ENCODE data around the gene ZC3H18.
A peak's percentile ranks its signal among the peaks of the same experiment; 100 is the strongest.

ZC3H18 gene

DNA sequence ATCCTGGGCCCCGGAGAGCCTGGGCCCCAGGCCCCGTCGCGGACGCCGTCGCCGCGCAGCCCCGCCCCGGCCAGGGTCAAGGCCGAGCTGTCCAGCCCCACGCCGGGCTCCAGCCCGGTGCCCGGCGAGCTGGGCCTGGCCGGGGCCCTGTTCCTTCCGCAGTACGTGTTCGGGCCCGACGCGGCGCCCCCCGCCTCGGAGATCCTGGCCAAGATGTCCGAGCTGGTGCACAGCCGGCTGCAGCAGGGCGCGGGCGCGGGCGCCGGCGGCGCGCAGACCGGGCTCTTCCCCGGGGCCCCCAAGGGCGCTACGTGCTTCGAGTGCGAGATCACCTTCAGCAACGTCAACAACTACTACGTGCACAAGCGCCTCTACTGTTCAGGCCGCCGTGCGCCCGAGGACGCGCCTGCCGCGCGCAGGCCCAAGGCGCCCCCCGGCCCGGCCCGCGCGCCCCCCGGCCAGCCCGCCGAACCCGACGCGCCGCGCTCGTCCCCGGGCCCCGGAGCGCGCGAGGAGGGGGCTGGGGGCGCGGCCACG lies 36.8 kb upstream of the ZC3H18 start:
- DNase-seq, result no peak

DNA sequence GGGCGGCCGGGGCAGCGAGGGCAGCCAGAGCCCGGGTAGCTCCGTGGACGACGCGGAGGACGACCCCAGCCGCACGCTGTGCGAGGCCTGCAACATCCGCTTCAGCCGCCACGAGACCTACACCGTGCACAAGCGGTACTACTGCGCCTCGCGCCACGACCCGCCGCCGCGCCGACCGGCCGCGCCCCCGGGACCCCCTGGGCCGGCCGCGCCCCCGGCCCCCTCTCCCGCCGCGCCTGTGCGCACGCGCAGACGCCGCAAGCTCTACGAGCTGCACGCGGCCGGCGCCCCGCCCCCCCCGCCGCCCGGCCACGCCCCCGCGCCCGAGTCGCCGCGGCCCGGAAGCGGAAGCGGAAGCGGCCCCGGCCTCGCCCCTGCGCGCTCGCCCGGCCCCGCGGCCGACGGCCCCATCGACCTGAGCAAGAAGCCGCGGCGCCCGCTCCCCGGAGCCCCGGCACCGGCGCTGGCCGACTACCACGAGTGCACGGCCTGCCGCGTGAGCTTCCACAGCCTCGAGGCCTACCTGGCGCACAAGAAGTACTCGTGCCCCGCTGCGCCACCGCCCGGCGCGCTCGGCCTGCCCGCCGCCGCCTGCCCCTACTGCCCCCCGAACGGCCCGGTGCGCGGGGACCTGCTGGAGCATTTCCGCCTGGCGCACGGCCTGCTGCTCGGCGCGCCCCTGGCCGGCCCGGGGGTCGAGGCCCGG lies 36.1 kb upstream of the ZC3H18 start:
- peak; percentile 84 for DNase-seq

DNA sequence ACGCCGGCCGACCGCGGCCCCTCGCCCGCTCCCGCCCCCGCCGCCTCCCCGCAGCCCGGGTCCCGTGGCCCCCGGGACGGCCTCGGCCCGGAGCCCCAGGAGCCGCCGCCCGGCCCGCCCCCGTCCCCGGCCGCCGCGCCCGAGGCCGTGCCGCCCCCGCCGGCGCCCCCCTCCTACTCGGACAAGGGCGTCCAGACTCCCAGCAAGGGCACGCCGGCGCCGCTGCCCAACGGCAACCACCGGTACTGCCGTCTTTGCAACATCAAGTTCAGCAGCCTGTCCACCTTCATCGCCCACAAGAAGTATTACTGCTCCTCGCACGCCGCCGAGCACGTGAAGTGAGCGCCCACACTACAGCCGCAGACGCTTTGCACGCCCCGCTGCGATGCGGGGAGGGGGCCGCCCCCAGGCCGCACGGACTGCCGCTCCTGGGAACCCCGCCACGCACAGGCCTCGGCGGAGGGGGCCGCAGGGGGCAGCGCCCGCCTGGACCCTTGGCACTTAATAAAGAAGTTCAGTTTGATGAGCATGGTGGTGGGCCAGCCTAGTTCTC lies 35.5 kb upstream of the ZC3H18 start:
- DNase-seq, result peak; percentile 55

DNA sequence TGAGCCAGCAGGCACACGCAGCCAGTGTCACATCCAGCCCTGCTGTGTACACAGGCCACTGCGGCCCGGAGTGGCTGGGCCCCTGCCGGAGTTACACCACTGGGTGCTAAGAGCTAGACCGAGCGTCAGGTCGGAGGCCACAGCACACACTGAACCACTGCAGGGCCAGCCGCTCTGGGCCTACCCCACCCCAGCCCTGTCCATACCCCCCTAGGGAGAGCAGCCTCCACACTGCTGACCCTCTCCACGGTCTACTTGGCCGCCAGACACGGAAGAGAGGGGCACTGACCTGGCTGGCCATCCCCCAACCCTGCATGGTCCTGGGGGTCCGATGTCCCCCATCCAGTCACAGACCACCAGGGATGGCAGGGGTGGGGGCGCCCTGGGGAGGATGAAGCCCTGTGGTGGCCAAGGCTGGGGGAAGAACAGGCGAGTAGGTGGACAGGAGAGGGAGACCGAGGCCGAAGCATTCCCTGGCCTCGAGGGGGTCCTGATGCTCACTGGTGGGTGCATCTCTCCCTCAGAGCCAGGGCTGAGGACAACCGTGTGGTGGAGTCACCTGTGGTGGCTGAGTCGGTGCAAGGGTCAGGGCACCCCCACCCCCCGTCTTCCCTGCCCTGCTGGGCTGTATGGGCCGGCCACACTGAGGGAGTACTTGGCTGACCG lies 34.9 kb upstream of the ZC3H18 start:
- DNase-seq, result no peak

DNA sequence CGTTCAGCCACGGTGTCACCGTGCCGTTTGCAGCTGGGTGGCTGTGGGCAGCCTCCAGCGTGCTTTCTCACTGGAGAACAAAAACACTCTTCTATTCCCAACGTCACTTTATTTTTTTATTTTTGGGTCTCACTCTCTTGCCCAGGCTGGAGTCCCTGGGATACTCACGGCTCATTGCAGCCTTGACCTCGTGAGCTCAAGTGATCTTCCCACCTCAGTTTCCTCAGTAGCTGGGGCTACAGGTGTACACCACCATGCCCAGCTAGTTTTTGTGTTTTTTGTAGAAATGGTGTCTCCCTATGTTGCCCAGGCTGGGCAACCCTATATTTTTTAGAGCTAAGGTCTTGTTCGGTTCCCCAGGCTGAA lies 34.4 kb upstream of the ZC3H18 start:
- no peak for DNase-seq

DNA sequence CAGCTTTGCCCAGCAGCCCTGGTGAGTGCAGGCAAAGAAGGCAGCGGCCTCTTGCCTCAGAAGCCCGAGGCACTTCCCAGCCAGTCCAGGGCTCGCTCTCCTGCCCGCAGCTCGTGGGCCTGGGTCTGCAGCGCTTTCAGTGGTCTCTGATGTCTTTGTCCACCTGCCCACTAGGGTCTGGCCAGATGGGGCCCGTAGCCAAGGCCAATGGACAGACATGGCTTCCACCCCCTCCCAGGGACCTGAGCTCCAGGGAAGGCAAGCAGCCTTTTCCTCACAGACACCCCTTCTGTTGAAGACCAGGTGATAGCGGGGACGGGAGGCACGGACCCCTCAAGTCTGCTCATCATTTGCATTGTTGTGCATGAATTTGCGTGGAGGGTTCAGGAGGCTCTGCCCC lies 33.7 kb upstream of the ZC3H18 start:
- no peak for DNase-seq

DNA sequence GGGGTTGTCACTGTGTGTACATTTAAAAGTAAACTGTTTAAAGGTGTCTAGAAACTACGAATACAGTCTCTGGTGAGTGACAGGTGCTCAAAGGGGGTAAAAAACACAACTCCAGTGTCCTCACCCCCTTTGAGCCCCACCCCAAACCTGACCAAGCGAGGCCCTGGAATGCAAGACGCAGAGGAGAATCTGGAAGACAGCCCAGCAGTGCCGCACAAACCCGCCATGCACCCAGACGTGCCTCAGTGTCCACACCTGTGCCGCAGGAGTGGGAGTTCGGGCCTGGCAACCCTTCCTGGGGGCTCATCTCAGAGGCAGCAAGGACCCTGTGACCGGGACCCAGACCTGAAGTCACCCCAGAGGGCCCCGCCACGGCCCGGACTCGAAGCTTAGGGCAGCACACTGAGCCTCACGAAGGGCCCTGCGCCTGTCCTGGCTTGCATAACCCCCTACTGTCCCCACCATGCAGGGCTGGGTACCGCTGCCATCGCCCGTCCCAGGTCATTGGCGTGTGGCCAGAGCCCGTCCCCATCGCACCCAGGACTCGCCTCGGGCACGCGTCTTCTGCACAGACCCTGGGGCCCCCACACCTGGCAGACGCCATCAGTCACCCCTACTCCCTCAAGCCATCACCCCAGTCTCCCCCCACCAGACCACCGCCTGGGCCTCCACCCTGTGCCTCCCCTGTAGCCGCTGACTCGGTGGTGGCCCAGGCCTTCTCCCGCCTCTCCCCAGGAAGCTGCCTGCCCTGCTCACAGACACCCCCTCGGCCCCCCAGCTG lies 33.0 kb upstream of the ZC3H18 start:
- DNase-seq, result no peak

DNA sequence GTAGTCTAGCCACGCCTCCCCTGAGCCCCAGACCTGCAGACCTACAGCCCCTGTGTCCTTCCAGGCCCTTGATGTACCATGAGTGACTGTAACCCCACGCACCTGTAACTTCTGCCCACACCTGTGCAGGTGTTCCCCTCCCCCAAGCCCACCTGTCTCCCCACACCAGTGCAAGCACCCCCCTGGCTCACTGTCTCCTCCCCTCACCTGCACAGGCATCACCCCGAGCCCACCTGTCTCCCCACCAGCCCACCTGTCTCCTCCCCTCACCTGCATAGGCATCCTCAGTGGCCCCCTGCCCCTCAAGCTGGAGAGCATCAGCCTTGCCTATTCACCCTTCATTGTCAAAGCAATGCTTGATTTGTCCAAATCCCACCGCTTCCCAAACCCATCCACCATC lies 32.3 kb upstream of the ZC3H18 start:
- DNase-seq, result no peak

DNA sequence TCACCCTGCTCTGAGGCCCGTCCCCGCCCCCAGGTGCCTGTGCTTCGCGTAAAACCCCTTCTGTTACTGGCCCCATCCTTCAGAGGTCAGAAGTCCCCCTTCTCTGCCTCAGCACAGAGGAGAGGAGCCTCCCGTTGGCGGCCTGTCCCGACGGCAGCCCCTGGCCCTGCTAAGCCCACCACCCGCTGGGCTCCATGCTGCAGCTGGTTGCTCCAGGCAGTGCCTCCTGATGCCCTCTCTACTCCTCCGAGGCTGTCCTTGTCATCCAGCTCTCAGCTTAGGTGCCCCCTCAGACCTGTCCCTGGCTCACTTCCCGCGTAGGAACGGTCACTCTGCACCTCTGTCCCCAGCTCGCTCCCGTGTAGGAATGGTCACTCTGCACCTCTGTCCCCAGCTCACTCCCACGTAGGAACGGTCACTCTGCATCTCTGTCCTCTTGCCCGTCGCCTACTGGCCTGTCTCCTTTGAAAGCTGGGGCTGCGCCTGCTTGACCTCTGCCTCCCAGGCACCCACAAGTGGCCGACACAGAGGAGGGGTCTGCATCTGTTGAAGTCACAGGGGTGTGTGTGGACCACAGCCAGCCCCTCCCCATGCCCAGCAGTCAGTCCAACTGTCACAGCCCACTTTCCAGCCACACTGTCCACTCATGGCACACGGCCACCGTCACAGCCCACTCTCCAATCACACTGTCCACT lies 31.7 kb upstream of the ZC3H18 start:
- no peak for DNase-seq

DNA sequence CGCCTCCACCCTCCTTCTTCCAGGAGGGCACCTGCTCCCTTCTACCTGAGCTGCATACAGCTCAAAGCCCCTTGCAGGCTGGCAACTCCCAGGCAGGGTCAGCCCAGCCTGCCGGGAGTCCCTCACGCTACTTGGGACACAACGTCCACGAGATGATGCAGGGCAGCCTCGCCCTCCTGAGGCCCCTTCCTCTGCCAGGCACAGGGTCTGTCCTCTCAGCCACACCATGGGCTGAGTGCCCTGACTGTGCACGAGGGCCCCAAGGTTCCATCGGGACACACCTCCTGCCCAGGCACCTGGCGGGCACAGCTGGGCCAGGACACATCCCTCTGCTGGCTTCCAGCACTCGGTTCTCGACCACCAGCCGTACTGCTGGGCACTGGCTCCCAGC lies 30.9 kb upstream of the ZC3H18 start:
- no peak for DNase-seq

DNA sequence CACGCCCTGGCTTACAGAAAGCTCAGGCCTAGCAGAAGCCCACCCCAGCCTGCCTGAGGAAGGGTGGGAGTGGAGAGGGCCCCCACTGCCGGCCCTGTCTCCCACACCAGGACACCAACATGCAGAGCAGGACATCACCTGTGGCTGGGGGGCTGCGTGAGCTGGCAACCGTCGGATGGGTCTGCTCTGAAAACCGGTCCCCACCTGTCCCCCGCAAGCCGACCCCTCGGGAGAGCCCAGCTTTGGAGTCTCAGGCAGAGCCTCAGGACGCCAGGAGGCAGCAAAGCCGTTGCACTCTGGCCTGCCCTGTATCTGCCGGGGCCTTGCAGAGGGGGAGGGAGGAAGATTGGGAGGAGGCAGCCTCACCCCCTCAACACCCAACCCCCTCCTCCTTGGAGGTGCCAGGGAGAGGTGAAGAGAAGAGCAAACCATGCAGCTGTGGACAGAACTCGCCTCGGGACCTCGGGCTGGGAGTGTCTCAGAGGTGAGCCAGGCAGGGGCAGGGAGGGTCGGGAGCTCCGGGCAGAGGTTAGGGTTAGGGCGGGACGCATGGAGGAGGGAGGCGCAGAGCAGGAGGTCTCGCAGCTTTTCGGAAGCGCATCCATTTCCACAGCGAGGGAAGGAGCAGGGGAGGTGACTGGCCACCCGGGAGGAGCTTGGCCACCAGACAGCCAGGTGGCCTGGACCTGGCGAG lies 30.4 kb upstream of the ZC3H18 start:
- DNase-seq, result no peak

DNA sequence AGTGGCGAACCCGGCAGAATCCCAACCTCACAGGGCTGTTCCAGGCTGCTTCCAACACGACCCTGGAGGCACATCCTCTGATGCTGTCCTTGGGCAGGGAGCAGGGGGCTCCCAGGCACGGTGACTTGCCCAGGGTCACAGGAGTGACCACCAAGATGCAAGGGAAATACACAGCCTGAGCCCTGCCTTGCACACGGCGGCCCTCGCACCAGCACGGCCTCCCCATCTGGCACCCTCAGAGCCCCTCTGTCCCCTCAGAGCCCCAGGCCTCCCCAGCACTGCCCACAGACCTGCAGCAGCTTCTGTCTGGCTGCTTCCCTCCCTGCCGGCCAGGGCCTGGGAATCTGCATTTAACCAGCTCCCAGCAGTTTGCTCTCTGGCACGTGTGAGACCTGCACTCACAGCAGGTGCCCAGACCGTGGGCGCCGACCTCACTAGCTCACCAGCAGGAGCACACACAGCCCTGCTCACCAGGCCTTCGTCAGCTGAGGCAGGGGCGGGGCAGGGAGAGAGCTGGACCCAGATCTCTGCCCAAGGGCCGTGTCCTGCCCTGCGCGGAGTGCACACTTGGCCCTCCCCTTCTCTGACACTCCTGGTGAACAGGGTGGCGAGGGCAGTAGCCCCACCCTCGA lies 29.7 kb upstream of the ZC3H18 start:
- no peak for DNase-seq

DNA sequence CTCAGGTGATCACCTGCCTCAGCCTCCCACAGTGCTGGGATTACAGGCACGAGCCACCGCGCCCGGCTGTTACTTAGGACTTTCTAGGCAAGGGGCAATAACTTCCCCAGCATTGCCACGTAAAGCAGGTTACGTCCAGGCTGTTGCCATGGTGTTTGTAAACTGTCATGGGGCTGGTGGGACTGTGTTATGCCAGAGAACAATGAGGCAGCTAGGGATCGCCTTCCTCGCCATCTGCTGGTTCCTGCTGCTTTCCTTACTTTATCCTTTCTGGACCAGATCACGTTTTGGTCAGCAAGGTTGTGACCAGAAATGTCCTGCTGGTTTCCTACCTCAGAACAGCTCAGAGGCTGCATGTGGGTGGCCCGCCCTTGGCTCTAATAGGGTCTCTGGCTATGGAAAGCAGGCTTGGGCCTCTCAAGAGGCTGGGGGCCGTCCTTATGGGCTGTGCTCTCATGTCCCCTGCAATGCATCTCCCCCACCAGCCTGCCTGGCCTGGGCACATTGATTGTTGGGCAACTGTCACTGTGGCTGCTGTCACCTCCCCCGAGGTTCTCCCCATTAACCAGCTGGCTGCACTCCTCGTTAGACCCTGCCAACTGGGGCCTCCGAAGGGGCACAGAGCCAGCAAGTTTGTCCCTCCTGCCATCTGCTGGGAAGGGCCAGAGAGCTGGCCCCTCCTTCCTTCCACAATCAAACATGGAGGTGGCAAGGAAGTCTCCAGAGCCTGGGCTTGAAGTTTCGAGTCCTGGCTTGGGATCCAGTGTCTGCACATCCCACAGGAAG lies 28.2 kb upstream of the ZC3H18 start:
- DNase-seq, result no peak

DNA sequence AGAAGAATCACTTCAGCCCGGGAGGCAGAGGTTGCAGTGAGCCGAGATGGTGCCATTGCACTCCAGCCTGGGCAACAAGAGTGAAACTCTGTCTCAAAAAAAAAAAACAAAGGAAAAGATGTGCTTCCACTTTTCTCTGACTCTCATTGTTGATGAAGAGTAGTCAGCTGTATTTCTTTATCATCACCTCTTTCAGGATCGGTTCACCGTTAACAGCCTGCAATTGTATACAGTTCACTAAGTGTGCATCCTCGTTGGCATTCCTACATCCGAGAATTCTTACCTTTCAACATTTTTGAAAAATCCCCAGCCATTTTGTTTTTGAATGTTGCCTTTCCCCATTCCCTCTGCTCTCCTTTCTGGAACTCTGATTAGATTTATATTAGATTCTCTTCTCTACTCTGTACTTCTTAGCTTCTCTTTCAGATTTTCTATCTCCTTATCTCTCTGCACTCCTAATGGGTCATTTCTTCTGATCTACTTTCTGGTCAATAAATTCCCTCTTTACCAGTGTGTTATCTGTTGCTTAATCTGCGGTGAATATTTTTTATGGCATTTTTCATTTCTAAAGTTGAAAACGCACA lies 26.9 kb upstream of the ZC3H18 start:
- no peak for DNase-seq

DNA sequence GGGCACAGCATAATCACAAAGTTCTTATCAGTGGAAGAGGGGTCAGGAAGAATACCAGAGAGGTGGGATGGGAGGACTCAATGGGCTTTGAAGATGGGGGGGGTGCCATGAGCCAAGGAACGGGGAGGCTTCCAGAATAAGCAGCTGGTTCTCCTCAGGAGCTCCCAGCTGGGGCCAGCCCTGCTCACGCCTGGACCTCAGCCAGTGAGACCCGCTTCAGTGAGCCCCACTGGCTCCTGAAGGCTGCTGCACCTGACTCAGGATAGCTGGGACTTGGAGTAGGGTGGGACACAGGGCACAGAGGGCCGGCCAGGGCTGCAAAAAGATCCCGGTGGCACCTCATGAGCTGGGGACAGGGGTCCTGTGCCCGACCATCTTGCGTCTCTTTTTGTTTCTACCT lies 24.4 kb upstream of the ZC3H18 start:
- DNase-seq, result no peak

DNA sequence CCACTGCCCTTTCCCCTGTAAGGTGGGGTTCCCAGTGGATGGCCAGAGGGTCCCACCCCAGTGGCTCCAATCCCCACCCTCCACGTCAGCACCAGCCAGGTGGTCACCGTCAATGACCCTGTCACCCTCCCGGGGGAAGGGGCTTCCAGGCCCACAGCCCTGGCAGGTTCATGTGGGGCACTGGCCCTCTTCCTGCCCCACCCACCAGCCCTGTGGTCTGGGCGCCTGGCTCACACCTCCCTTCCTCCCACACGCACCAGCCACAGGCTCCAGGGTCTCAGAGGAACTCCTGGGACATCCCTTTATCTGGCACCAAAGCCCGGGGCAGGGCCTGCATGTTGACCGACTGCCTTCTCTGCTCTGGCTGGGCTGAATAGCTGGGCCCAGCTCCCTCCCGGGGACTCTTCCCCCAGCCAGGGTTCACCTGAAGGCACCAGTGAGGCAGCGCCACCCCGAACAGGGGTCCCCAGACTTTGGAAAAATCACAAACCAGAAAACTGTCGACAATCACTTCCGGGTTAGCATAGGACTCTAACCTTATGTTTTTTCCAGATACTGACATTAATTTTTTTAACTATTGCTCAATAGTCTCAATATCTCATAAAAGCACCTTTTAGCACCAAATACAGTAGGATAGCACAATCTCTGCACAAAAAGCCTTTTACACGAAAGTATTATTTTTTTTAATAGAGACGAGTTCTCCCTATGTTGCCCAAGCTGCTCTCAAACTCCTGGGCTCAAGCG lies 21.9 kb upstream of the ZC3H18 start:
- no peak for DNase-seq

DNA sequence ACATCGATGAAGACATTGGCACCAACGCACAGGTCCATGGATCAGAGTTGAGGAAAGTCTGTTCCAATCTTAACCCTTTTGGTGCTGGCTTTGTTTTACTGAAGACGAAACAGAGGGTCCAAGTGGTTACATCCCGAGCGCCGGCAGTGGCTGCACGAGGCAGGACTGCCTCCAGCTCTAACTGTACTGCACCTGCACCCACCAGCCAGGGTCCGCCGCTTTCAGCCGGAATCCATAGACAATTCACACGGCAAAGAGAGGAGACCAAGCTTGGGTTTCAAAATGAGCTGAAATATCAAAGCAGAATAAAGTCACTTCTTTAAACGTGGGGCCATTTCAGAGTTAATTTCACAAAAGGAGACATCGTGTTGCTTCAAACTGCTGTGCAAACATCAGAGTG lies 21.2 kb upstream of the ZC3H18 start:
- no peak for DNase-seq

DNA sequence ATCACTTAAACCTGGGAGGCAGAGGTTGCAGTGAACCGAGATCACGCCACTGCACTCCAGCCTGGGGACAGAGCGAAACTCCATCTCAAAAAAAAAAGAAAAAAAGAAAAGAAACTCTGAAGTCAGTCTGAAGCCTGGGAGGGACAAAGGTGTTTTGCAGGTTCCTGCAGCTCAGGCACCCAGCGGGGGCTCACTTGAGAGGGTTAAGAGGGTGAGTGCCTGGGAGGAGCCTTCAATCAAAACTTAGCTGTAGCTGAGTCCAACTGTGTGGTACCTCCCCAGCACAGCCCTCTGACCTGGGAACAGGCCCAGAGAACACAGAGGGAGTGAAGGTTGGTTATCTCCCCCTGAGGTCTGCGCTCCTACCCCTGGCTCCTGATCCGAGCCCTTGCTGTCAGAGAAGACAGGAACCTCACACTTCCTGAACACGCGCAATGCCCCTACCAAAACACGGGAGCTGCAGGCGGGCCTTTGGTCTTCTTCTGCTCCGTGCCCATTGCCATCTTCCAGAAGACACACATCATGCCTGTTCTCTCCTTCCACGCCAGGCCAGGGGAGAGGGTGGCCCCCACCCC lies 20.4 kb upstream of the ZC3H18 start:
- DNase-seq, result no peak

DNA sequence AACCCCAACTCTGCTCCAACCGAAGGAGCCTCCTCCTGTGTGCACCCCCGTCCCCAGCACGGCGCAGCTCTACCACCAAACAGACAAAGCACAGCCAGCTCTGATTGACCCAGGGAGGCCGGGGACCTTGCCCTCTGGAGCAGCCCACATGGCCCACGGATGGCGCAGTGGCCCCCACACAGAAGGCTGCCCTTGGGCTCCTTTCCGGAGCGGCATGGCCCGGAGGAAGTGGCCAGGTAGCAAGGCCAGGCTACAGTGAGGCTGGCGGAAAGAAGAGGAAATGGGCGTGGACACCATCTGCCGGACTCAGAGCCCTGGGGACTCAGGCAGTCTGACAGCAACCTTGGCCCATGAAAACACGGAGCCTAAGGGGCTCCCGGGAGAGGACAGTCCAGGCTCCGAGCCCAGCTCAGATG lies 19.9 kb upstream of the ZC3H18 start:
- DNase-seq, result no peak

DNA sequence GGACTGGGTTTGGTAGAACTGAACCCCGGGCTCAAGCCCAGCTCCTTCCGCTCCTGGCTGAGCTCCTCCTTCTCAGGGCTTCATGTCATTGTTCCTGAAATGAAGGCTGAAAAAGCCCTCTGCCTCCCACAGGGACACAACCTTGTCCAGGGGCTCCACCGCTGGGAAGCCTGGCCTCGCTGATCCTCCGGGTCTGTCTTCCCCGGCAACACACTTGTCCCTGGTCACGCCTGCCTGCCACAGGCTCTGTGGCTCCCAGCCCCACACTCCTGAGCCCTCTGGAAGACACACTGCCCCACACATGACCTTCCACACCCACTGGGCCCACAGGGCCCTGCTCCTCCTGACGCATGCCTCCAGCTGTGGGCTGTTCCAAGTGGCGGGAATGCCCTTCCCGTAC lies 18.0 kb upstream of the ZC3H18 start:
- DNase-seq, result no peak

Measured in stimulated activated CD8-positive, alpha-beta memory T cell treated with anti-CD3 and anti-CD28 coated beads, Interleukin-4, amount 100 ng/mL, for 48 hours (primary cell).